Astrocyte of the cerebellum (primary cell): ENCODE data around the gene CUL7.

ENCODE experiments used
- DNase-seq: peaks from one replicate; pipeline ENCODE4 v3.0.0-alpha.2; 2011; ENCODE audit warnings: low read depth
- H3K4me3 ChIP-seq: 2 replicates; pipeline ENCODE4 v1.5.1; 2011; ENCODE audit warnings: mild to moderate bottlenecking, low read depth, low read length, moderate library complexity
- CTCF ChIP-seq: IDR thresholded peaks from 2 replicates; pipeline ENCODE4 v1.5.1; 2012; ENCODE audit warnings: low read length, low read depth, moderate library complexity, mild to moderate bottlenecking; ENCODE audit errors: missing control alignments
- in situ Hi-C: cut with HindIII; loops from 2 replicates; pipeline ENCODE4 v1.10.0; 2017; ENCODE audit warnings: low sequenced_read_pairs

CUL7 gene

GRCh38 chr6:43058531-43058930, 4.9 kb upstream of the CUL7 start:
- TF ChIP-seq CTCF, result no peak
- DNase-seq, result no peak
- in situ Hi-C loops, result no loop called here
- H3K4me3 ChIP-seq, result peak overlapping the region; percentile 83

GRCh38 chr6:43055966-43056365, 2.3 kb upstream of the CUL7 start:
- in situ Hi-C loops, result no loop called here
- DNase-seq, result no peak
- no peak for TF ChIP-seq CTCF
- H3K4me3 ChIP-seq, result no peak overlapping the region

GRCh38 chr6:43054206-43054943, 724 bp upstream of the CUL7 start:
- DNase-seq, result no peak
- peak overlapping the region; percentile 85 for H3K4me3 ChIP-seq
- TF ChIP-seq CTCF, result no peak
- in situ Hi-C loops, result no loop called here

- no peak for TF ChIP-seq CTCF
- no peak for DNase-seq
- in situ Hi-C loops, result no loop called here
- H3K4me3 ChIP-seq, result peak overlapping the region; percentile 85
Measured at GRCh38 chr6:43052842-43053544, 658 bp downstream of the CUL7 start.

GRCh38 chr6:43052225-43052841, 1.3 kb downstream of the CUL7 start:
- H3K4me3 ChIP-seq, result peak overlapping the region; percentile 85
- no peak for DNase-seq
- in situ Hi-C loops, result no loop called here
- TF ChIP-seq CTCF, result no peak

- H3K4me3 ChIP-seq, result no peak overlapping the region
- DNase-seq, result no peak
- in situ Hi-C loops, result no loop called here
- no peak for TF ChIP-seq CTCF
Measured at GRCh38 chr6:43050981-43051380, 2.7 kb downstream of the CUL7 start.
